A172 (cell line): ENCODE data around the gene TRAF5. TPM values are rescaled to one million over a fixed set of nuclear protein-coding genes. Genes with fewer than 3 reads are reported as not detected.
"Not testable (repeated sequence)": the region's sequence is repeated elsewhere in the genome, so short reads cannot be mapped to it uniquely, and the experiment has no call there.

Experiments
- DNase-seq: peaks from one replicate; pipeline ENCODE4 v3.0.0-alpha.2; 2015; ENCODE audit warnings: low spot score
- total RNA-seq: library from RNA; depleted of rRNA; stranded (reverse); fragments of >200 nt; shearing (Covaris generic); gene quantifications from 2 replicates; pipeline ENCODE4 v1.2.3, GENCODE V29; 2014; rRNA removed

TRAF5 gene, protein sequence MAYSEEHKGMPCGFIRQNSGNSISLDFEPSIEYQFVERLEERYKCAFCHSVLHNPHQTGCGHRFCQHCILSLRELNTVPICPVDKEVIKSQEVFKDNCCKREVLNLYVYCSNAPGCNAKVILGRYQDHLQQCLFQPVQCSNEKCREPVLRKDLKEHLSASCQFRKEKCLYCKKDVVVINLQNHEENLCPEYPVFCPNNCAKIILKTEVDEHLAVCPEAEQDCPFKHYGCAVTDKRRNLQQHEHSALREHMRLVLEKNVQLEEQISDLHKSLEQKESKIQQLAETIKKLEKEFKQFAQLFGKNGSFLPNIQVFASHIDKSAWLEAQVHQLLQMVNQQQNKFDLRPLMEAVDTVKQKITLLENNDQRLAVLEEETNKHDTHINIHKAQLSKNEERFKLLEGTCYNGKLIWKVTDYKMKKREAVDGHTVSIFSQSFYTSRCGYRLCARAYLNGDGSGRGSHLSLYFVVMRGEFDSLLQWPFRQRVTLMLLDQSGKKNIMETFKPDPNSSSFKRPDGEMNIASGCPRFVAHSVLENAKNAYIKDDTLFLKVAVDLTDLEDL
- total RNA-seq, result 9.4 and 9.5 TPM in 2 replicates

DNA sequence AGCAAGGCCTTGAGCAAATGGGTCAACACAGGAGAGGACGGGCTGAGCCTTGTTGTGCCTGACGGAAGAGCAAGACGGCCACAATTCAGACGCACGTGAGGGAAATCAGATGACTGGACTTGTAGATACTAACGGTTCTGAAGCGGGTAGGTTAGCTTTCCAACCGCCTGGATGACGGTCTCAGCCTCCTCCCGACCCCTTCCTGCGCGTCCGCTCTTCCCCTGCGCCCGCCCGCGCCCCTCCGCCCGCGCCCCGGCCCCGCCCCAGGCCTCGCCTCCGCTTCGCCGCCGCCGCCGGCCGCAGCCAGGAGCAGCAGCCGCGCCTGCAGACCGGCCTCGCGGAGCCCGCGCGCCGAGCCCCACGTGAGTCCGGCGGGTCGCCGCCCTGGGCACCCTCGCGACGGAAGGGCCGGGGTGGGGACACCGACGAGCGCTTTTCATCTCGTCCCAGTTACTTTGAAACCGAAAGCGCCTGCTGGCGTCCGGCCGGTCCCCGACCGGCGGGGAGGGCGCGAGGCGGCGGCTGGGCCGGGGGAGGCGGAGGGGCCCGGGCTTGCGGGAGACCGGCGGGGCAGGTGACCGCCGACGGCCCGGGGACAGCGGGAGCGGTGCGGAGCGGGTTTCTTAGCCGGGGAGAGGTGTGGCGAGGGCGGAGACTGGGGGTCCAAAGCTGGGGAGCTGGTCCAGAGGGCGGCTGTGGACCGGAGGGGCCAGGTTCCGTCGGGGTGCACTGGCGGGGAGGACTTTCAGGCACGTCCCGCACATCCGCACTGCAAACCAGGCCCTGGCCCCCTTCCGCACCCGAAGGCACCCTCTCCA lies at the start of gene TRAF5:
TRAF5 (plus strand) TSS at position 306 of the 818 bp plus-strand sequence. CDS start 26,407 bp downstream, outside the sequence.
- peak; percentile 57 for DNase-seq

DNA sequence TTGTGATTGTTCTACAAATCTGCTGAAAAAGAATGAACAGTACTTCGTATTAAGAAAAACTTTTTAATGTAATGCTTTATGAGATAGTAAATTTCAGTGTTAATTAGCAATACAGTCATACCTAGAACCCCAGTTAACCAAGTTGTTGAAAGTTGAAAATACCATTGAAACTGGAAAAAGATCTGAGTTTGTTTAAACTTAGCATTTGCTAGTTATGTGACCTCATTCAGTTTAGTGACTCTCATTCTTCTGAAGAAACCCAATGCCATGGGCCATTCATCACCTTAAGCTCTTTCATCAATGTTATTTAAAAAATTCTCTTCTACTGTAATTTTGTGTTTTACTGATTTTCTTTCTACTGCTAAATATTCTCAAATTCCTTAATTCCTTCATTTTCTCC lies 47.3 kb upstream of the TRAF5 start:
- no peak for DNase-seq

DNA sequence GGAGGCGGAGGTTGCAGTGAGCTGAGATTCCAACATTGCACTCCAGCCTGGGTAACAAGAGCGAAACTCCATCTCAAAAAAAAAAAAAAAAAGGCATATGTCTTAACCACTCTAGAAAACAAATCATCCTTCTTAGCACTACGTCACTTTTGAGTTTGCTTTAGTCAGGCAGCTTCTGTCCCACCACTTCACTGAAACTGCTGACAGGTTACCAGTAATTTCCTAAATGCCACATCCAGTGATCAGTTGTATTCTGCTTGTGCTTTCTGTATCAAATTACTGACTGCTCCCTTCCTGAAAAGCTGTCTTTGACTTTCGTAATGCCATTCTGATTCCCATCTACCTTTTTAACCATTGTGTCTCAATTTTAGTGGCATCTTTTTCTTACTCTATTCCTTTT lies 45.7 kb upstream of the TRAF5 start:
- DNase-seq, result no peak

DNA sequence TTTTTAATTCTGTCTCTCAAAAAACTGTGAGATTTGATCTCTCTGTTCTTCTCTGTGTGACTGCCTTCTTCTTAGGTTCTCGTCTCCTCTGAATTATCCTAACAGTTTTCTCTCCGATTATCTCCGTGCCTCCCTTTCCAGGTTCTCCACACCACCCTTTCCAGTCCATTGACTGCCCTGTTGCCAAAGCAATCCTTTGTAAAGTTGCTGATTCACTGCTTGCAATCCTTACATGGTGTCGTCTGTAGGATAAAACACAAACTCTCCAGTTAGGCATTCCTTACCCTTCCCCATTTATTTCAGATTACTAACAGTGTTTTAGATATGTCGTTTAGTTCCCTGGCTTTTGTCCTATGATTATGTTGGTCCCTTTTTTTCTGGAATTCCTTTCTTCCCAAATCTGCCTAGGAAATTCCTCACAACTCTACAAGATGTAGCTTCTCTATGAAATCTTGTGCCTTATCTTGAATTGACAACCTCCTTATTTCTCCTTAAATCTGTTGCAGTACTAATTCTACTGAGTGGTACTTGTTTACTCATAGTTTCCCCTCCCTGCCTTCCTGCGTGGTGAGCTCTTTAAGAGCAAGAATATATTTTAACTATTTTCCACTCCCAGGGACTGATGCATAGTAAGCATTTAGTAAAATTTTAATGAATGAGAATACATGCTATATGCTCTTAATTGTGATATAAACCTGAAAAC lies 45.2 kb upstream of the TRAF5 start:
- no peak for DNase-seq

DNA sequence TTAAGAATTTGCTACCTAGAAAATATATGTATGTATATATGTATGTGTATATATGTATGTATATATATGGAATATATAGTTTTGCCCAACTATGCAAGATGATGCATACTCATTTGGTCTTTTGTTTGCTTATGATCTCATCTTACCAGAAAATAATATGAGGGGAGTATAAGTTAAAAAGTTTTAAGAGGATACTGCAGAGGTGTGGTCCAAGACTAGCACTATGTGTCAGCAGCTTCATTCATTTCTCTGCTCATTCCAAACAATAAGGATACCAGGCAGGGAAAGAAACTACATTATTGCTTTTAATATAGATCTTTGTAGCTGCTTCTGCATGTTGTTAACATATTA lies 44.6 kb upstream of the TRAF5 start:
- DNase-seq, result no peak

DNA sequence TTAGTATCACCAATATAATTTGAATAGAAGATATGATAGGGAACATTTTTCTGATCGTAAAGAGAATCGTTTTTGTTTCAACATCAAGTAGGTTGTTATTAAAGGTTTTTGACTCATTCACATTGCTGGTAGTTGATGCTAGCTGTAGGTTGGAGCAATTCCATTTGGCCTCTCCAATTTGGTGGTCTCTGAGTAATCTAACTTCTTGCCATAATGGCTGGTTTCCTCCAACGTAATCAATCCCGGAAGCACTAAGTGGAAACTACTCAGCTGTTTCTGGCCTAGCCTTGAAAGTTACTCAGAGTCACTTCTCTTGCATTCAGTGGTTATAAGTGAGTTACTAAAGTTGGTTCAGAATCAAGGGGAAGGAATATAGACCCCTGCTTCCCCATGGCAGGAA lies 41.4 kb upstream of the TRAF5 start:
- no peak for DNase-seq

DNA sequence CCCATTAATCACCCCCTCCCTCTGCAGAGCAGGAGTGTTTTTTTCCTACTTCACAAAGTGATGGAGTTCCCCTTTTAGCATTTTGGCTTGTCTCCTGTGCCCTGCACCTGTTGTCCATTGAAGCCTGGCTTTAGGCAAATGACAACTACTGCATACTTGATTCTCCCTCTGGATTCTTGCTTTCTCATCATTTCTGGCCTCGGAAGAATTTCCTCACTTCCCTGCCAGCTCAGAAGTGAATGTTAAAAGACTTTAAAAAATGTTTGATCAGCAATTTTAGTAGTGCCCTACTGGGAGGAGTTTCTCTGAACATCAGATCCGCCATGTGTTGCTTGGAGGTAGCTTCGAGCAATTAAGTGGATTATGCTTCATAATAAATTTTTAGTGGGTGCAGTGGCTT lies 39.4 kb upstream of the TRAF5 start:
- no peak for DNase-seq

DNA sequence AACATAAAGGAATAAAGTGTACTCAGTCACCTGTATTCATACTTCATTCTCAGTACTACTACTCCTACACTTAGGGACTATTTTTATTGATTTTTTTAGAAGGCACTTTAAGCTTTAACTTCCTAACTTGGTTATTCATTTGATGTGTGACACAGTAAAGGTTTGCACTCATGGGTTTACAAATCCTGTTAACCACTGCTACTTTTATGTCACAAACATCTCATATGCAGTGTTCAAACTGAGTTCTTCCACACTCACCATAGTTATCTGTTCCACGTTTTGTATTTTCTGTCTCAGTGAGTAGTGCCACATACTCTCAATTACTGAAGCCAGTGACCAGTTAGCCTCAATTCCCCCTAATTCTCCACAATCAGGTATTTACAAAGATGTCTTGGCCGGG lies 34.2 kb upstream of the TRAF5 start:
- DNase-seq, result no peak

DNA sequence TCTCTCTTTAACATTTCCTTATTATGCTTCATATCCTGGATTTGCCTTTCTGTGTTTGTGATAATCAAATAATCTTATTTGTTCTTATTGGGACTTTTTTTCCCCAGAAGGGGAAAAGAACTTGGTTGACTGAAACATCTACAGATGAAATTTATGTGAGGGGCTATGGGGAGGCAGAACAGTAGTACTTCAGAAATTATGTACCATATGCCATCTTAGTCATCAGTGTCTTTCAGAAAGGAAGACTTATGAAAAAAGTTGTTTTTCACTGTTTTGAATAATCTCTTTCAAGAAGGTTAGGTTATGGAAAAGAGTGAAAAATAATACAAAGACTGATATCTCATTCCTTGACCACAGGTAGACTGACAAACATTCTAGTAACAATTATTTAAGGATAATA lies 30.2 kb upstream of the TRAF5 start:
- DNase-seq, result no peak

DNA sequence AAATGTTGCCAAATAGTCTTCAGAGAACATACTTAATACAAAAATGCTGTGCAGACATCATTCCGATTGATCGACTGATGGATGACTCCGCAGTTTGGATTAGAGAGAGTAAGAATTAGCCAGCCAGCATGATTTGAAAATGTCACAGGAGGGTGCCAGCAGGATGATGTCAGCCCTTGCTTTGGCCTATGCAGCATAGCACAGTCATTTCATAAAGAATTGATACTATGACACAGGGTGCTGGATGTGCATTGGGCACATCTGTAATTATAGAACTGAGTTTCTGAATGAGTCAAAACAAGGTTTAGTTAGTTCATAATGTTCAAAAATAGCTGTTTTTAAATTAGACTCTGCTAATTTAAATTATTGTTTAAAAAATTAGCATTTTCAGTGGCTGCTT lies 21.6 kb upstream of the TRAF5 start:
- DNase-seq, result no peak

DNA sequence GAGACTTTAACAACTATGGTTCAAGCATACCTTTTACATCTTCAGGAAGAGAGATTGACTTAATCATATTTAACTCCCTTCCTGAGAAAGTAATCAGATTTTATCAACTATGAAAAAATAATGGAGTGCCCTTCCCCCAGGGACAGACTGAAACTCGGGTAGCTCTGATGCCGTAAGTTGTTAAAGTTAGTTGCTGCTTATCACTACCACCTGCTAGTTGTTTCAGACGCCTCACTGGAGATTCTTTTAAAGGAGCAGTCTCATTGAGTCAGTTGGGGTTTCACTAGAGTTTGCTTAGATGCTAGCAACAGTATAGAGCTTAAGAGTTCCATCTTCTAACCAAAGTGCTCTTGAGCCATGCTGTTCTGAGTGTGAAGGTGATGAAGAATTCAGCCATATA lies 17.0 kb upstream of the TRAF5 start:
- no peak for DNase-seq

DNA sequence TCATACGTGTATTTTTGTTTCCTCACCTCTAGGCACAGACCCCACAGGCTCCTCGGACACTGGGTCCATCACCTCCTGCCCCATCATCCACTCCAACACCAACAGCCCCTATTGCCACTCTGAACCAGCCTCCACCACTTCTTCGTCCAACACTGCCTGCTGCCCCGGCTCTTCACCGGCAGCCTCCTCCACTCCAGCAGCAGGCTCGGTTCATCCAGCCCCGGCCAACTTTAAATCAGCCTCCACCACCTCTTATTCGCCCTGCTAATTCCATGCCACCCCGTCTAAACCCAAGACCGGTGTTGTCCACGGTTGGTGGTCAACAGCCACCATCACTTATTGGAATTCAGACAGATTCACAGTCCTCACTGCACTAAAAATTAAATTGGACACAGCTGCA lies 13.2 kb upstream of the TRAF5 start:
- no peak for DNase-seq

DNA sequence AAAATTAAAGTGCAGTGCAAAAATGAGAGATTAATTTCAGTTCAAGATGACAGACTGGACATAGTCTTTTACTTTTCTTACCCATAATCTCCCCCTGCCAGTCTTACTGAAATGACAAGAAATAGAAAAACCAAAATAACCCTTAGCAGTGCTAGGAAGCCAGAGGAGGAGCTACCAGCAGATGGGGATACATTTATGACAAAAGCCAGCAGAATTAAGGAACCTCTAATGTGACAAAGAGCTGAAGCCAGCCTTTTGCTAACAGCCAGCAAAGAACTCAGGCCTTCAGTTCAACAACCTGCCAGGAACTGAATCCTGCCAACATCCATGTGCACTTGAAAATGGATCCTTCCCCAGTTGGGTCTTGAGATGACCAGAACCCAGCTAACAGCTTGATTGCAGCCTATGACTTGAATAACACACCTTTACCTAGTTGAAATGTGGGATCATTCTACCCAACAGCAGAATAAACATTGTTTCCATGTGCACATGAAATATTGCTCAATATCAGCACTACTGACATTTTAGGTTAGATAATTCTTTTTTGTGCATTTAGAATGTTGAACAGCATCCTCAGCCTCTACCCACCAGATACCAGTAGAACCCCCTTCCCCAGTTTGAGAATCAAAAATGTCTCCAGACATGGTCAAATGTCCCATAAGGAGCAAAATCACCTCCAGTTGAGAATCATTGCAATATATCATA lies 7.9 kb upstream of the TRAF5 start:
- no peak for DNase-seq

DNA sequence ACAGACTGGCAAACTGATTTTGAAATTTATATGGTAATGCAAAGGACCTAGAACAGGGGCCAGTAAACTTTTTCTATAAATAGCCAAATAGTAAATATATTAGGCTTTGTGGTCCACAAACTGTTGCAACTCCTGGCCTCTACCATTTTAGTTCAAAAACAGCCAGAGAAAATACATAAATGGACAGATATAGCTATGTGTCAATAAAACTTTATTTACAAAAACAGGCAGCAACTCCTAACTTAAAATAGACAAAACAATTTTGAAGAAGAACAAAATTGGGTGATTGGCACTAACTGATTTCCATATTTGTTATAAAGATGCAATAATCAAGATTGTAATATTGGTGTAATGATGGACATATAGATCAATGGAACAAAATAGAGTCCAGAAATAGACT lies 6.7 kb upstream of the TRAF5 start:
- DNase-seq, result no peak

DNA sequence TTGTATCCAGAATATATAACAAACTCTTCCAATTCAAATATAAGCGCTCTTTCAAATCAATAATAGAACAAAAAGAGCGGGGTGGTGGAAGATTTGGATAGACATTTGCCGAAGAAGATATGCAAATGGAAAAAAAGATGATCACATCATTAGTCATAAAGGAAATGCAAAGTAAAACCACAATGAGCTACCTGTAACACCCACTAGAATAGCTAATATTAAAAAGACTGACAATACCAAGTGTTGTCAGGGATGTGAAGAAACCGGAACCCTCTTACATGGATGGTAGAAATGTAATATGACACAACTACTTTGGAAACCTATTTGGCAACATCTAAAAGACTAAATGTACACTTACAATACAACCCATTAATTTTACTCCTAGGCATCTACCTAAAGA lies 5.7 kb upstream of the TRAF5 start:
- peak; percentile 43 for DNase-seq

DNA sequence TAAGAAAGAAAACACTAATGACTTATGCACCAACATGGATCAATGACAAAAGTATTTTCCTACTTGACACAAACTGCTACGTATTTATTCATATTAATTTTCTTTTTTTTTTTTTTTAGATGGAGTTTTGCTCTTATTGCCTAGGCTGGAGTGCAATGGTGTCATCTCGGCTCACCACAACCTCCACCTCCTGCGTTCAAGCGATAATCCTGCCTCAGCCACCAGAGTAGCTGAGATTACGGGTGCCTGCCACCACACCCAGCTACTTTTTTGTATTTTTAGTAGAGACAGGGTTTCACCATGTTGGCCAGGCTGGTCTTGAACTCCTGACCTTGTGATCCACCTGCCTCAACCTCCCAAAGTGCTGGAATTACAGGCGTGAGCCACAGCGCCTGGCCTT lies 5.0 kb upstream of the TRAF5 start:
- DNase-seq, result not testable (repeated sequence)

DNA sequence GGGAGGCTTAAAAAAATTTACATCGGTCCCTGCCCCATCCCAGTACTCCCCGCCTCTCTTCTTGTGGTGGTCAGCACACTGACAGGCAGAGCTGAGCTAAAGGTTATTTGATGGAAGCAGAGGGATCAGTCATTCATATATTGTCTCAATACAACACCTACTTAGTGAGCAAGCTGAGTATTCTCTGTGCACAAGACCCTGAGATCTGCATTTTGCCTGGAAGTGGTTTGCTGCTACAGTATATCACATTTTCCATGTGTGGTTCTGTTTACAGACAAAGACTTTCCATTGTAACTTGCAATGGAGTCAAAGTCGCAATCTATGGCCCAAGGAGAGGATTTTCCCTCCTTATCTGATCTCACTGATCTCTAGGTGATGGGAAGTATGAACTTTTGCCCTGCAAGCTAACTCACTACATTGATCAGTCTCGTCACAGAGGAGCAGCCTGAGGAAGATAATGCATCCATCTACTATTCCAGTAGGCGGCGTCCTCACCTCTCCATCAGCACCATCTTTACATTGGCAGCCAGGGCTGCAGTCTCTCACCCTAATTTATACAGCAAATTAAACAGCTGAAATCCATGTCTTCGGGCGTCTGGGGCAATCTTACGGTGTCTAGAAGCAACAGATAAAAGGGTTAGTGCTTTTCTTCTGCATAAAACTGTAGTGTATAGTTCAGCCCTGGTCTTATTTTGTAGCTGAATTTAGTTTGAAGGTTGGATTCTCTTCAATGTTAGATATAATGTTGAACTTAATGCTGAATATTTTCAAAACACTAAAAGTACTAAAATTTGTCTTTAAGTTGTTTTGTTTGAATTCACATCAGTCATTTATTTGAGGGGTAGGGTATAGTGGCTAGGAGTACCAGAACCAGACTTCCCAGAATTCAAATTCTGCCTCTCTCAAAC lies 3.2 kb upstream of the TRAF5 start:
- DNase-seq, result peak; percentile 70

DNA sequence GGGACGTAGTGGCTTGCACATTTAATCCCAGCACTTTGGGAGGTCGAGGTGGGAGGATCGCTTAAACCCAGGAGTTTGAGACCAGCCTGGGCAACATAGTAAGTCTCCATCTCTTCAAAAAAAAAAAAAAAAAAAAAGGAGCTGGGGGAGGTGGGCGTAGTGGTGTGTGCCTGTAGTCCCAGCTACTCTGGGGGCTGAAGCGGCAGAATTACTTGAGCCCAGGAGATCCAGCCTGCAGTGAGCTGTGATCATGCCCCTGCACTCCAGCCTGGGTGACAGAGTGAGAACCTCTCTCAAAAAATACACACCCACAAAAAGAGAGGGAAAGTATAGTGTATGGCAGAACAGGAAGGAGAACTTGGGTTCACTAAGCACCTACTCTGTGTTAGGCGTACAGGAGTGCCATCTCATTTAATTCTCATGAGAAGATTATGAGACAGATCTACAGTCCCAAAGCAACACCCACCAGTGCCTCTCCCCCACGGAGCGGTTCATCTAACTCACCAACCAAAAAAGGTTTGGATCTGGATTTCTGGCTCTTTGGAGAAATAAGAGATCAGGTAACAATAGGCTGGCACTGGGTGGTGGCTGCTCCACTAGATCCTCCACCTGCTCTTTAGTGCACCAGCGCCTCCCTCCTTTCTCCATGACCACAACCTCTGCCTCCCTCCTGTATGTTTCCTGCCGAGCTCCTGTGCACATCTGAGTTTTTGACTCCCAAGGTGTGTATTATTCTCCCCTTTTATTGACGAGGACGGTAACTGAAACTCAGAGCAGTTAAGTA lies 1.4 kb upstream of the TRAF5 start:
- DNase-seq, result no peak

DNA sequence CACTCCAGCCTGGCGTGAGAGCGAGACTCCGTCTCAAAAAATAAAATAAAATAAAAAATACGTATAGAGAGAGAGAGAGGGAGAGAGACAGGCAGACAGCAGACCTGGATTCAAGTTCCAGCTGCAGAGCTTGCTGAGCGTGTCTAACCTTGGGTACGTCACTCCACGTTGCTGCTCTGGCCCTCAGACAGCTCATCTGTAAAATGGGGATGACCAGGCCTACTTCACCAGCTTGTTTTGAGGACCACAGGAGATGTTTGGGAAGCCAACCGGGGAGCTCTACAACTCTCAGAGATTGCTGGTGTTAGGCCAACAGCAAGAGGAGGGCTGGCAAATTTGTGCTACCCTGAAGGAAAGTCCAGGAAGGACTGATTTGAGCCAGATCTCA lies 499 bp upstream of the TRAF5 start:
- no peak for DNase-seq
